Common myeloid progenitor, CD34-positive (primary cell): Measurements from ENCODE around the gene ANKRD50.
A peak's percentile ranks its signal among the peaks of the same experiment; 100 is the strongest.

Experiments used
- CTCF ChIA-PET: fragments of 350-600 bp; sonication (Branson Sonifier 250); formaldehyde crosslinking; loops from one replicate; lab custom pipeline; 2021; ENCODE audit warnings: antibody characterized with exemption; lab: Charles Lee
- POLR2A ChIA-PET: fragments of 350-600 bp; sonication (Branson Sonifier 250); formaldehyde crosslinking; loops from one replicate; lab custom pipeline; 2021; ENCODE audit warnings: antibody characterized with exemption; lab: Charles Lee
- DNase-seq, 3 donors: peaks; one replicate each; pipeline versions ENCODE4 v3.0.0 to v3.0.0-alpha.2; 2013
- H3K27ac ChIP-seq, 2 experiments: 1 replicate in 1 of 2; 2 replicates in 1 of 2; pipeline ENCODE4 v1.7.0; 2013; ENCODE audit warnings: inconsistent platforms in 2 of 2, low read length in 2 of 2, mild to moderate bottlenecking in 2 of 2, low read depth in 1 of 2, moderate library complexity in 1 of 2; ENCODE audit not compliant: severe bottlenecking in 2 of 2, insufficient read depth in 1 of 2, poor library complexity in 1 of 2
- H3K27me3 ChIP-seq, 5 experiments: replicated peaks in 2 of 5; 1 replicate in 3 of 5; 2 replicates in 2 of 5; pipeline versions ENCODE4 v1.6.1 to v1.7.0; 2013; ENCODE audit warnings: low read length in 4 of 5, mild to moderate bottlenecking in 2 of 5, moderate library complexity in 2 of 5, inconsistent platforms in 1 of 5; ENCODE audit not compliant: insufficient read depth in 5 of 5, control insufficient read depth in 4 of 5
- H3K36me3 ChIP-seq, 4 experiments: 1 replicate in 2 of 4; 2 replicates in 2 of 4; pipeline versions ENCODE4 v1.6.1 to v1.7.0; 2013; ENCODE audit warnings: low read length in 3 of 4, control low read depth in 1 of 4, mild to moderate bottlenecking in 1 of 4; ENCODE audit not compliant: control insufficient read depth in 4 of 4, insufficient read depth in 4 of 4
- H3K4me1 ChIP-seq, 4 experiments: 1 replicate in 3 of 4; 2 replicates in 1 of 4; pipeline versions ENCODE4 v1.6.1 to v1.7.1; 2013; ENCODE audit warnings: low read length in 3 of 4, mild to moderate bottlenecking in 3 of 4, control low read depth in 1 of 4, inconsistent platforms in 1 of 4, moderate library complexity in 1 of 4; ENCODE audit not compliant: control insufficient read depth in 4 of 4, insufficient read depth in 4 of 4; ENCODE audit errors: control extremely low read depth in 1 of 4
- H3K4me3 ChIP-seq, 7 experiments: 1 replicate in 4 of 7; 2 replicates in 3 of 7; pipeline versions ENCODE4 v1.5.1 to v1.7.0; 2013; ENCODE audit warnings: mild to moderate bottlenecking in 7 of 7, low read length in 6 of 7, moderate library complexity in 6 of 7, inconsistent platforms in 2 of 7, low read depth in 2 of 7, control low read depth in 1 of 7; ENCODE audit not compliant: insufficient read depth in 4 of 7, control insufficient read depth in 1 of 7; ENCODE audit errors: extremely low read depth in 1 of 7
- H3K9me3 ChIP-seq, 5 experiments: 1 replicate in 4 of 5; 2 replicates in 1 of 5; pipeline versions ENCODE4 v1.6.1 to v1.7.1; 2013; ENCODE audit warnings: low read length in 4 of 5, mild to moderate bottlenecking in 2 of 5, inconsistent platforms in 1 of 5, low read depth in 1 of 5, moderate library complexity in 1 of 5; ENCODE audit not compliant: control insufficient read depth in 4 of 5, insufficient read depth in 2 of 5; ENCODE audit errors: control extremely low read depth in 1 of 5
- WGBS: methylation state at CpG from one replicate; pipeline ENCODE4 v1.1.5; 2013; ENCODE audit not compliant: insufficient coverage; 5-methylcytosine and 5-hydroxymethylcytosine counted together

ANKRD50 gene

DNA sequence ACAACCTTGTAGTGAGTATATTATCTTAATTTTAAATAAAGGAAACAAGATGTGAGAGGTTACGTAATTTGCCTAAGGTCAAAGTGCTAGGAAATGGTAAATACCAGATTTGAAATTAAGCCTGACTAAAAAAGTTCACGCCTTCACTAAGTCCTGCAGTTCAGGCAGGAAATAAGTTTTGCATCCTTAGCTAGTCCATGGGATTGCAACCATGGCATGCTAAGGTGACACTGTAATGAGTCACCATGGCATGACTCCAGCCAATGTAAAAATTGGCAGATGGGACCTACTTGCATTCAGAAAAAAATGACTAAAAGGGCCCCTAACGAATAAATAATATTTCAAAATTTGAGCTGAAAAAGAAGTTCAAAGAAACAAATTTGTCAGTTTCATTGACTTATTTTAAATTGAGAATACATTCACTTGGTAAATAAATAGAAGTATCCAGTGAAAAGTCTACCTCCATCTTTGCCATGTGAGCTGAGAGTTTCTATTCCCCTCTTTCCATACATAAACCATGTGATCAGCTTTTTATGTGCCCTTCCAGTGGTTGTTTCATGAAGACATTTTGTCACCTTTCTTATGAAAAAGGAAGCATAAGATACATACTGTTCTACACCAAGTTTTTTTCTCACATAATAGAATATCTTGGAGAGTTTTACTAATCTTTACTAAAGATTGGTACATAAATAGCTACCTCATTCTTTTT is 72.4 kb downstream of the ANKRD50 start:
- whole genome bisulfite sequencing: 100% methylated on average over 2 of the region's 3 CpGs
- Histone ChIP-seq H3K27ac (no peak overlapping the region), H3K27me3 (no peaks in the 10 kb centered on the region), H3K4me1 (no peaks in the 10 kb centered on the region), H3K9me3 (peaks cover 0 to 4% (median 0%) of the 10 kb centered on the region in 5 experiments), H3K4me3 (no peak overlapping the region), H3K36me3 (no peaks in the 10 kb centered on the region)
- ChIA-PET CTCF (no interaction called here), POLR2A (no interaction called here)
- DNase-seq: peak in 2 of 3 donors; percentile 1 to 2

DNA sequence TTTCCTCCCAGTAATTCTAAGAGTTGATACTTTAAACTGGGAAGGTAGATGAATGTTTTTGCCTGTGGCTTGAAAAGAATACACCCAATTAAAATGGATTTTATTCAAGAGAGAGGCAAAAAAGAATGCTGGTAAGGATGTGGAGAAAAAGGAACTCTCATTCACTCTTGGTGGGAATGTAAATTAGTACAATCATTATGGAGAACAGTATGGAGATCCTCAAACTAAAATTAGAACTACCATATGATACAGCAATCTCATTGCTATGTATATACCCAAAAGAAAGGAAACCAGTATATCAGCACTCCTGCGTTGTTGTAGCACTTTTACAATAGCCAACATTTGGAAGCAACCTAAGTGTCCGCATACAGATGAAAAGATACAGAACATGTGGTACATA is 75.2 kb downstream of the ANKRD50 start:
- H3K27ac ChIP-seq: no peak overlapping the region
- WGBS: no CpG with 5 or more reads among the region's 2 CpGs
- H3K4me1 ChIP-seq: no peaks in the 10 kb centered on the region
- no peaks in the 10 kb centered on the region for H3K36me3 ChIP-seq
- peaks cover 0 to 4% (median 0%) of the 10 kb centered on the region in 5 experiments for H3K9me3 ChIP-seq
- no peak overlapping the region for H3K4me3 ChIP-seq
- DNase-seq: no peak
- POLR2A ChIA-PET: no interaction called here
- CTCF ChIA-PET: no interaction called here
- H3K27me3 ChIP-seq: no peaks in the 10 kb centered on the region

DNA sequence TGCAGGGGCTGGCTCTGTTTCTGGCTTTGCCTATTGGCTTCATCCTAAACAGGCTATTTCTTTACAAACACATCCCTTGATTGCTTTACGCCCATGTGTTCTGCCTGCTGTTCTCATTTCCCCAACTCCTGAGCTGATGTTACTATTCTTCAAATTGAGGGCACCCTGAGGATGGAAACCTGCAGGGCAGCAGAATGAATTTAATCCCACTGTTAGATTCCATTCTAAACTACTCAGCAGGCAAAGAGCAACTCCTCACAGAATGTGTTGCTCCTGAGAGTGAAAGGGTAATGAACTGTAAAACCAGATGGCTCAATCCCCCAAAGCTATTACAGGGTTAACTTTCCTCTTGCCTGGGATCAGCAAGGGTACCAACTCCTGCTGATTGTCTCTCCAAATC is 75.7 kb downstream of the ANKRD50 start:
- H3K36me3 ChIP-seq: no peaks in the 10 kb centered on the region
- 100% methylated on average over 1 of the region's 1 CpG for WGBS
- H3K9me3 ChIP-seq: peaks cover 0 to 4% (median 0%) of the 10 kb centered on the region in 5 experiments
- no peak for DNase-seq
- ChIA-PET CTCF (interaction anchor here (0.9 kb wide), 1 partner anchor 77 kb away, joined by 3 read pairs; no protein-coding TSS in a partner anchor), POLR2A (no interaction called here)
- H3K4me3 ChIP-seq: no peak overlapping the region
- H3K27ac ChIP-seq: no peak overlapping the region
- H3K27me3 ChIP-seq: no peaks in the 10 kb centered on the region
- peaks cover 0 to 4% (median 2%) of the 10 kb centered on the region in 4 experiments for H3K4me1 ChIP-seq

DNA sequence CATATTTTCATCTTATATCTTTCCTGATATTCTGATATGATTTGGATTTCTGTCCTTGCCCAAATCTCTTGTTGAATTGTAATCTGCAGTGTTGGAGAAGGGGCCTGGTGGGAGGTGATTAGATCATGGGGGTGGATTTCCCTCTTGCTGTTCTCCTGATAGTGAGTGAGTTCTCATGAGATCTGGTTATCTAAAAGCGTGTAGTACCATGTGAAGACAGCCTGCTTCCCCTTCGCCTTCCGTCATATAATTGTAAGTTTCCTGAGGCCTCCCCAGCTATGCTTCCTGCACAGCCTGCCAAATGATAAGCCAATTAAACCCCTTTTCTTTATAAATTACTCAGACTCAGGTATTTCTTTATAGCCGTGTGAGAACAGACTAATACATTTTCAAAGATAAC is 77.2 kb downstream of the ANKRD50 start:
- no peak for DNase-seq
- POLR2A ChIA-PET: no interaction called here
- H3K36me3 ChIP-seq: no peaks in the 10 kb centered on the region
- no peaks in the 10 kb centered on the region for H3K27me3 ChIP-seq
- CTCF ChIA-PET: no interaction called here
- no peak overlapping the region for H3K4me3 ChIP-seq
- no peak overlapping the region for H3K27ac ChIP-seq
- peaks cover 0 to 4% (median 0%) of the 10 kb centered on the region in 5 experiments for H3K9me3 ChIP-seq
- 91% methylated on average over 4 of the region's 4 CpGs for WGBS
- peaks cover 0 to 10% (median 5%) of the 10 kb centered on the region in 4 experiments for H3K4me1 ChIP-seq

DNA sequence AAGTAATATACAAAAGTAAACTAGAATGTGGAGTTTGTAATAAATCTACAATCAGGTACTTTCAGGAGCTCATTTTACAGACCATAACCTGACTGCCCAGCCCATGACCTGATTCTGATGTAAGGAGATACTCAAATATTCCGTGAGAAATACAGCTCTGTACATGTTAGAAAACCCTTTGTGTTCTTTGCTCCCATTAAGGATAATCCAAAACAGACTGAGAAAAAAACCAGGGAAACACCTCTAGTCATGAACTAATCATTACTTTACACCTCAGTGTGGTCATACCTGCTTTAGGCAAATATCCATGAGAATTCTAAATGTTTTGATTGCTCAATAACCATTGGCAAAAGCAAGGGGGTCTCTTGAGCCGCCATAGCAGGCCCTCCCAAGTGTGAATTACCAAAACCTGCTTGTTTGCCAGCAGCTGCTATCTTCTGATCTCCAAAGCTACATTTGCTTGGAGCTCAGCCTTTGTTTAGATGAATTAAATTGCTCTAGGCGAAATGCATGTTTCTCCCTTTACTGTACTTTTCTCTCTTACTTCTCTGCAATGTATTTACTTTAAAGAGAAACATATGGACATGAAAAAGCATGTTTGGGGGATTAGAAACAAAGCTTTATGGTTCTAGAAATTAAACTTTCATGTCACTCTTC is 79.1 kb downstream of the ANKRD50 start:
- DNase-seq: no peak
- Histone ChIP-seq H3K9me3 (peaks cover 0 to 4% (median 0%) of the 10 kb centered on the region in 5 experiments), H3K36me3 (no peaks in the 10 kb centered on the region), H3K27ac (no peak overlapping the region), H3K4me3 (no peak overlapping the region), H3K27me3 (no peaks in the 10 kb centered on the region), H3K4me1 (peaks cover 0 to 10% (median 5%) of the 10 kb centered on the region in 4 experiments)
- 100% methylated on average over 2 of the region's 3 CpGs for WGBS
- CTCF ChIA-PET: interaction anchor here (1.7 kb wide), 1 partner anchor 9 kb away, joined by 3 read pairs; no protein-coding TSS in a partner anchor
- POLR2A ChIA-PET: no interaction called here

DNA sequence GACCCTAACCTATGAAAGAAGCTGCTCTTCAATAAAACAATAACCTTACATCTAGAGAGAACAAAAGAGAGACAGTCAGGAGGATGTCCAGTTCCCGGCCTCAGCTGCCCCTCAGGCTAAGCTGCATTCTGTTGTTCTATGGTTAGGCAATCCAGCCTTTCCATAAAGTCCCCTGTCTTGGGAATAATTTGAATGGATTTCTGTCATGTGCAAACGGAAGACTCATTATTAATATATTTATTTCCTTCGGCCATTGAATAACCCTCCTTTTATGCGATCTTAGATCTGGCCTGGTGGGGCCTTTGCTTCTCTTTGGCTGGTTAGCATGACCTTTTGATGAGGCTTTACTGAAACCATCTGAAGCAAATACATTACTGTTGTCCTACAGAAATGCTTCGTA is 80.1 kb downstream of the ANKRD50 start:
- peaks cover 0 to 4% (median 0%) of the 10 kb centered on the region in 5 experiments for H3K9me3 ChIP-seq
- H3K4me1 ChIP-seq: peaks cover 0 to 10% (median 5%) of the 10 kb centered on the region in 4 experiments
- H3K27ac ChIP-seq: no peak overlapping the region
- ChIA-PET CTCF (interaction anchor here (1.7 kb wide), 1 partner anchor 10 kb away, joined by 3 read pairs; no protein-coding TSS in a partner anchor), POLR2A (no interaction called here)
- no peak overlapping the region for H3K4me3 ChIP-seq
- no peaks in the 10 kb centered on the region for H3K36me3 ChIP-seq
- 100% methylated on average over 3 of the region's 5 CpGs for WGBS
- DNase-seq: no peak
- H3K27me3 ChIP-seq: no peaks in the 10 kb centered on the region

DNA sequence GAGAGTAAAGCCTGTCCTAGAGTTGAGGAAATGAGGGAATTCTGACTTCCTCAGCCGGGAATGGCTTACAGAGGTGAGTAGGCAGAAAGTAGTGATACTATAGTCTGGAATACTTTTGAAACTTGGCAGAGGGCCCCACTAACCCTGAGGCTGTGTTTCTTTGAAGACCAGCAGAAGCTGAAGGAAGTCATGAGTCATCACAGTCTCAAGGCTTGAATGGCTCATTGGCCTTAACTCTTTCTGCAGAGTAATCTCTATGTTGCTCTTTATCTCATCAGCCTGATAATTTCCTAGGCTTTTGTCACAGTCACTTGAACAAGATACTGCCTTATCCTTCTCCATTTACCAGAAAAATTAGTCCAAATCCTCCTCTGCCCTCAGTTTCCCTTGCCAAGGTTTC is 80.8 kb downstream of the ANKRD50 start:
- H3K4me1 ChIP-seq: peaks cover 0 to 10% (median 5%) of the 10 kb centered on the region in 4 experiments
- WGBS: 0% methylated on average over 1 of the region's 1 CpG
- DNase-seq: peak; percentile 43 to 86 (median 79)
- no peak overlapping the region for H3K27ac ChIP-seq
- no peak overlapping the region for H3K4me3 ChIP-seq
- no peaks in the 10 kb centered on the region for H3K36me3 ChIP-seq
- no peaks in the 10 kb centered on the region for H3K27me3 ChIP-seq
- ChIA-PET POLR2A (no interaction called here), CTCF (no interaction called here)
- peaks cover 0 to 4% (median 0%) of the 10 kb centered on the region in 5 experiments for H3K9me3 ChIP-seq
